ENCODE data around the gene NRXN3.
A peak's percentile ranks its signal among the peaks of the same experiment; 100 is the strongest.

The NRXN3 gene

GRCh38 chr14:78904094-78904493 is 733.9 kb downstream of the NRXN3 start:
- DNase-seq (ENCODE audit: low read depth, low spot score) = no peak

GRCh38 chr14:78917462-78917861 is 747.3 kb downstream of the NRXN3 start:
- no peak for DNase-seq (ENCODE audit: low read depth, low spot score)

GRCh38 chr14:78921856-78922255 is 751.7 kb downstream of the NRXN3 start:
- DNase-seq (ENCODE audit: low read depth, low spot score) = peak; percentile 64

DNA sequence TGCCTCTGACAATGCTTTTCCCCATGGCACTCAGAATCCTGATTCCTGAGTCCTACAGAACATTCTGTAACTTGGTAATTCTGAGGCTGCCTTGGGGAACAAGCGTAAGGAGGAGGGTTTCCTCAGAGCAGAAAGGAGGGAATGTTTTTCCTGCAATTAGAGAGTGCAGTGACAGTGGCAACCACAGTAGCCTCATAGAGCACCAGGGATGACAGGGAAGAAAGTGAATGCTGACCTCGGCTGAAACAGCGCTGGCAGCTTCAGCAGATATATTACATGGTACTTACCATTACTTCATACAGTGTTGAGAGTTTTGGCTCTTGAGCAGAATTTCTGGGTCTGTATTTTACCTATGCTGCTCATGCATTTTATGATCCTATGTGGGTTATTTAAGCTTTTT is 757.1 kb downstream of the NRXN3 start:
- no peak for DNase-seq (ENCODE audit: low read depth, low spot score)

- DNase-seq (ENCODE audit: low read depth, low spot score) = no peak
Observed at GRCh38 chr14:78933166-78933565, 763.0 kb downstream of the NRXN3 start.

DNA sequence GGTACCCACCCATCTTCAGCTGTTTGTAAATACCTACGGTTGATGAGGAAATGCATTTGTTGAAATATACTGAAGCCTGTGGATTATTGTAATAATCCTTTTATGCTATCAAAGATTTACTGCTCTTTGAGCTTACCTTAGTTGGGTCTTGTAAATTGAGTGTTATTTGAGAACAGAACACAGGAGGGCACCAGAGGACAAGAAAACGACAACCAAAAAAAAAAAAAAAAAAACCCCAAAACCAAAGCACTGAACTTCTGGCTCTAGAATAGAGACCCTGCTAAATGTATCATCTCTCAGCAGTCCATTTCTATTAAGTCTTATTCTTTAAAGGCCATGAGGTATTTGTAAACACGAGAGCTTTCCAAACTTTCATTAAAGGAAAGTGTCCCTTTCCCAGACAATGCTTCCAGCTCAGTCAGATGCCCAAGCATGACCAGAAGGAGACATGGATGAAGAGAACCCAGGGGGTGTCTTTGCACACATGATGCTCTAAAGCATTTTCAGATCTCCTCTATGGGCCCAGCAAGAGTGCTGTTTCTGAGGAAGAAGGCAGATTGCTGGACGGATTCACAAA is 763.9 kb downstream of the NRXN3 start:
- peak; percentile 58 for DNase-seq (ENCODE audit: low read depth, low spot score)

GRCh38 chr14:78946949-78947348 is 776.8 kb downstream of the NRXN3 start:
- no peak for DNase-seq (ENCODE audit: low read depth, low spot score)

GRCh38 chr14:78947681-78948080 is 777.5 kb downstream of the NRXN3 start:
- no peak for DNase-seq (ENCODE audit: low read depth, low spot score)

GRCh38 chr14:78950649-78951048 is 780.5 kb downstream of the NRXN3 start:
- DNase-seq (ENCODE audit: low read depth, low spot score) = peak; percentile 54

DNA sequence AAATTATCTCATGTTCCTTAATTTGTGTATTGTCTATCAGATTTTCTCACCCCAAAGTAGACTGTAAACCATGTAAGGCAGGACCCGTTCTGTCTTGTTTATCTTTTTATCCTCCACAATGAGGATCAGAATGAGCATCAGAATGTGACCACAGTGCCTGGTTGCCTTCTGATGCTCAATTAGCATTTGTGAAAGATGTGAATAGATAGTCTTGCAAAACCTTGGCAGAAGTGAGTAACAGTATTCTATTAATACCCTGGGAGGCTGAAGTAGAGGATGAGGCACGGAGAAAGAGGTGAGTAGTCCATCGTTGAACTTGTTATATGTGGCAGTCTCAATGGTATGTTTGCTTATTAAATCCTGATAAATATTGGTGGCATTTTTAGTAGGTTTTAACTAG is 781.4 kb downstream of the NRXN3 start:
- DNase-seq (ENCODE audit: low read depth, low spot score) = no peak

DNA sequence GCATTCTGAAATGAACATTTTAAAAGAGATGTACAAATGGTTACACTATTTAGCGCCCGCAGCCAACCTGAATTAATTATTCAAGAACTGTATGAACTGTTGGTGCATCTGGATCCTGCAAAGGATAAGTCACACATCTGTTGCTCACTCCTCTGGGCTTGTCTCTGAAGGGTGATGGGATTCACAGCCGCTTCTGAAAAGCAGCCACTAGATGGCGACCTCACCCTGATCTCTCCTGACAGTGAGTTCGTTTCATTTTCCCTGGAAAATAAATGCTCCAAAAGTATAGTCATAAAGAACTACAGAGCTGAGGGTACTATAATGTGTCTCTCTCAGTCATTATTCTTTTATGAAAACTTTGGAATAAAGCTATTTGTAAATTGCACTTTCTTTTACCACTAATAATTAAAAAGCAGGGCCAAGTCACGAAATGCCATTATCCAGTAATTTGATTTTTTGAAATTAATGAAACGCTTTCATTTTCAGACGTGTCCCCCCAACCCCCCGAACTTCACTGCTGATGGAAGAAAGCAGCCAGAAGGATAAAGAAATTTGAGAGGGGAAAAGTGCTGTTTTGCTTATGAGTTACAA is 789.6 kb downstream of the NRXN3 start:
- peak; percentile 87 for DNase-seq (ENCODE audit: low read depth, low spot score)

GRCh38 chr14:78967111-78967809 is 797.1 kb downstream of the NRXN3 start:
- DNase-seq (ENCODE audit: low read depth, low spot score) = no peak

DNA sequence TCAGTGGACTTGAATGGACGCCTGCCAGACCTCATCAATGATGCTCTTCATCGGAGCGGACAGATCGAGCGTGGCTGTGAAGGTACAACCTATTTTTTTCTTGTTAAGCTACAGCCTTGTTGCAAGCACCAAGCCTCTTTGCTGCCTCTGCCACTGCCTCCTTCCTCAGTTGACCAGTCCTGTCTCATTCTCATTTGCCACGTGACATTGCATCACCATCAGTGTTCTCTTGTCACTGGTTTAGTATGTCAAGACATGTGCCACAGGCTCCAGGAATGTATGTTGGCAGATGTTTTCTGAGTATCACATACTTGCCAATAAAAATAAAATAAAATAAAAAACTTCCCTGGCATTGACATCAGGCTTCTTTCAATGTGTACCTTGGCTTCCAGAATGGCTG is 798.1 kb downstream of the NRXN3 start:
- DNase-seq (ENCODE audit: low read depth, low spot score) = no peak

DNA sequence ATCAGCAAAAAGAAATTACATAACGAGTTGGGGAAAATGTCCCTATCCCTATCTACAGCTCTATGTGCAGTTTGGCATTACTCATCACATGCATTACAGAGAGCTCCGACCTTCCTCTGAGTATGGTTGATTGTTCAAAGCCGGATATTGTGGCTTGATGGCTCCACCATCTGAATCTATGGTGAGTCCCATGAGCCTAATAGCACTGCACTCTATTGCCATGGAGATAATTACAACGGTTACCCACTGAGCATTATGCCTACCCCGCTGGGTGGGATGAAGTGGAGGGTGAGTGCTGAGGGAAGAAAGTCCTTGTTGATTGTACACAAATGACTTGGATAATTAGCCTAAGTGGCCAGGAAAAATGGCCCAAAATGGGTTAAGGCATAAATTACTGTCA is 800.5 kb downstream of the NRXN3 start:
- DNase-seq (ENCODE audit: low read depth, low spot score) = no peak

- no peak for DNase-seq (ENCODE audit: low read depth, low spot score)
Observed at GRCh38 chr14:78972440-78972839, 802.3 kb downstream of the NRXN3 start.

GRCh38 chr14:78974691-78975090 is 804.5 kb downstream of the NRXN3 start:
- DNase-seq (ENCODE audit: low read depth, low spot score) = peak; percentile 43

DNA sequence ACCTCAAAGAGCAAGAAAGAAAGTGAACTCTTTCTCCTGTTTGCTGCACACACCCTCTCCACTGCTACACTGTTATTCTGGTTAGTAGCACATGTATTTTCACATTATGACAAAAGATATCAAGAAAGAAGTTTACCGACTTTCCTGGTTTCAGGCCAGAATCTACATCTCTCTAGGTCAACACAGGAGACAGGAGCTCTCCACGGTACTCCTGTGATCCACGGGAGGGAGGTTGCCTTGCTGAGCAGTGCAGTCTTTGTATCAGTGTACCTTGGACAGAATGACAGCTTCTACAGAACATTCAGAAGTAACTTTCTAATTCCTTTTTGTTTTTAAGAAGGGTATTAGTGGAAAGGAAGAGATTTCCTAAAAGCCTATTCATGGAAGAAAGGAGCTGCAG is 805.6 kb downstream of the NRXN3 start:
- DNase-seq (ENCODE audit: low read depth, low spot score) = peak; percentile 11

DNA sequence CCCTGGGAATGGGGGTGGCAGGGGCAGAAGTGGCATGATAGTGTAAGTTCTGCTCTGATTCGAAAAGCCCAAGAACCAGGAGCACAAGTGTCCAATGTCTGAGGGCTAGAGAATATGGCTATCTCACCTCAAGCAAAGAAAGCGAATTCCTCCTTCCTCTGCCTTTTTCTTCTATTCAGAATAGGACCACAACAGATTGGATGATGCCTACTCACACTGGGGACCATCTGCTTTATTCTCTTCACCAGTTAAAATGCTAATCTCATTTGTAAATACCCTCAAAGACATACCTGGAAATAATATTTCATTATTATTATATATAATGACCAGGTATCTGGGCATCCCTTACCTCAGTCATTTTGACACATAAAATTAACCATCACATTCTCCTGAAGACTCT is 808.7 kb downstream of the NRXN3 start:
- DNase-seq (ENCODE audit: low read depth, low spot score) = no peak

- peak; percentile 12 for DNase-seq (ENCODE audit: low read depth, low spot score)
Observed at GRCh38 chr14:78982551-78982950, 812.4 kb downstream of the NRXN3 start.

- DNase-seq (ENCODE audit: low read depth, low spot score) = peak; percentile 38
Observed at GRCh38 chr14:78983126-78983525, 813.0 kb downstream of the NRXN3 start.

DNA sequence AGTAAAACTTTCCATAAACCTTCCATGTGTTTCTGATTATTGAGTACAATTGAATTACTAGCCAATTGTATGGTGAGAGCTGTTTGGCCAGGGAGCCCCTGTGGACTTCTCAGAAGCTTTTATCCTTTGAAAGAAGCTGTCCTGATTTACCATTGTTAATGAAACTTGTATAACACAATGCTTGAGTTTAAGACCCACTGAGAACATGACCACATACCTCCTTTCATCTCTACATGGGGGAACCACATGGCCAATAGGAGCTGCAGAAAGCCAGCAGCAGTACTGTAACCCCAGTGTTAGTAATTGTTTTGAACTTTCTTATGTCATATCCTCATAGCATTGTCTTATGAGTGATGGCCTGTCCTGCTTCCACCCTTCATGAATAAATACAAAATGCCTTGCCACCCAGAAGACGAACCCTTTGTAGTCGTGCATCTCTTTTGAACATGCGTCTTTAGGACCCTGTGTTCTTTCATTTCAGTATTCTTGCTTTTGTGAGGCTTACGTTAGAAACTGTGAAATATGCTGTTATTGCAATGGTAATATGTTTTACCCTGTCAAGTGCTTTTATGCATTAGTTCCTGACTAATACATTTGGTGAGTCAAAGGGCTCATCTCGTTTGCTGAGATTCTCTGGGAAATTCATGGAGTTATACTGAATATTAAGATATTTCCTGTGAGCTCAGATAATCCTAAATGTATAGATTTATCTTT is 815.7 kb downstream of the NRXN3 start:
- DNase-seq (ENCODE audit: low read depth, low spot score) = peak; percentile 72

DNA sequence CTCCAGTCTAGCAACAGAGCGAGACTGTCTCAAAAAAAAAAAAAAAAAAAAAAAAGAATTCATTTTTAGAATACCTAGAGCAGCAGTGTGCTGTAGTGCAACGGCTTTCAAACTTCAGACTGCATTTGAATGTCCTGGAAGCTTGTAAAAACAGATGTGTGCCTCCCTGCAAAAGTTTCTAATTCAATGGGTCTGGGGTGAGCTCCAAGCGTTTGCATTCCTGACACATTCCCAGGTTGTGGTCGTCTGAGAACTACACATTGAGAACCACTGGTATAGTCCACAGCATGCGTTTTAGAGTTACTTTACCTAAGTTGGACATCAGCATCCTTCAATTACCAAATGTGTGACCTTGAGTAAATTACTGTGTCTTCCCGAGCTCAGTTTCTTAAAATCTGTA is 816.8 kb downstream of the NRXN3 start:
- peak; percentile 23 for DNase-seq (ENCODE audit: low read depth, low spot score)

GRCh38 chr14:78989221-78989620 is 819.0 kb downstream of the NRXN3 start:
- no peak for DNase-seq (ENCODE audit: low read depth, low spot score)

Data from astrocyte of the hippocampus (primary cell).